Stimulated activated CD4-positive, alpha-beta T cell treated with anti-CD3 and anti-CD28 coated beads, Interleukin-1b, Interleukin-23, amount 100 ng/mL, for 24 hours (primary cell): ENCODE results near the gene ANO4.

Source experiments
- DNase-seq, 4 experiments: peaks; one replicate each; pipeline ENCODE4 v3.0.0-alpha.2; 2020; ENCODE audit warnings: low read depth in 4 of 4, low spot score in 1 of 4

Gene ANO4

GRCh38 chr12:100801320-100801719, 6.7 kb downstream of the ANO4 start:
- no peak for DNase-seq

GRCh38 chr12:100808777-100809176, 14.2 kb downstream of the ANO4 start:
- DNase-seq, result no peak

GRCh38 chr12:100820314-100820713, 25.7 kb downstream of the ANO4 start:
- DNase-seq, result no peak

GRCh38 chr12:100823963-100824362, 29.4 kb downstream of the ANO4 start:
- no peak for DNase-seq

DNA sequence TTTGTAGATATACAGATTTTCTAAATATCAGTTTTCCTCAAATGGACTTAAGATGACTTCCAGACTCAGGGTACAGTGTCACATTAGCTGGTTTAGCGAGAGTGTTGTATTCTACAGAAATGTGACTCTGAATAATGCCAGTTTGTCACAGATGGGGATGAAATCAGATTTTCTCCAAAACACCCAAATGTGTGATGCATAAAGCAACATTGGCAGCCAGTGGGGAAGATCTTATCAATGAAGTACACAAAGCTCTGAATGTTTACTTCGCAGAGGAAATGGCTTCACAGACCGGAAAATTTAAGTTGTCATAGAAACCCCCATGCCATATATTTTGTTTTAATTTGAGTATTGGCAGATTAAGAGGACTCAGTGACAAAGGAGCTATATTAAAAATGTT, 29.9 kb downstream of the ANO4 start:
- no peak for DNase-seq

DNA sequence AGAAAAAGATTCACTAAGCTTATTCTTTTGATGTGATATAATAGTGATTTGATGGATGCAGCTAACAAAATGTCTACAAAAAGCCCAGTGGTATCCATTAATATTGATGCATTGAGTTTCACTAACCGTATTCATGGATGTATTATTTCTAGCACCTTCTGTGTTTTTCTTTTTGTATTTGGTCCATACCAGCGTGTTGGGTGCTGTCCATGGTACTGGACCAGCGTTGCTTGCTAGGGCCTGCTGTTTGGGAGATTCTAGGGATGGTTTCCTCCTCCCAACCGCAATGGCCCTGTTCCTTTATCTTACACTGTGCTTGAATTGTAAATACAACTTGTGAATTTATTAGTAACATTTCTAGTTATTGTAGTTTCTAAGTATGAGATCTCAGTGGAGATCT, 31.7 kb downstream of the ANO4 start:
- no peak for DNase-seq

DNA sequence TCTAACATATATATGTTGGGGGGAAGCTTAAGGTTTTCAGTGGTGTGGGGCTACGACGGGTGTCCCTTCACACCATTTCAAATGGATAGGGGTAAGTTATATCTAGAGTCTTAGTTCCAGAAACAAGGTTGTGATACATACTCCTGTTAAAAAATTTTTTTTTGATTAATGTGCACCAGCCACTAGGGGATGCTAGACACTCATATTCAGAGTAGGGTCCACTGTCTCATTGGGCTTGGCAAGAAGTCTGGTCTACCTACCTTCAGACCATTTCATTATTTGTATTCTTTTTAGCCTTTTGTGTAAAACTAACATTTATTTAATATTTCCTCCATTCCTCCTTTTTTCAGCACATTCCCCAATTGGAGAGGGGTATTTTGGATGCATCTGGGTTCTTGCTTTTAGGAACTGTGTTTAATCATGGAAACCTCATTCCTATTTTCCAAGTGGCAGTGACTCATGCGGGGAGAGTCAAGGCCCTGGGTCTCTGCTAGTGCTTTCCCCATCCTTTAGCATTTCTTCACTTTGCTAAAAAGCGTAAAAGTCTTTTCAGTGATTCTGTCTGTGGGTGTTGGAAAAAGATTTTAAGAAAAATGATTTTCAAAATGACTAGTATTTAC, 33.4 kb downstream of the ANO4 start:
- no peak for DNase-seq

- no peak for DNase-seq
Observed at GRCh38 chr12:100830003-100830795, 35.6 kb downstream of the ANO4 start.

DNA sequence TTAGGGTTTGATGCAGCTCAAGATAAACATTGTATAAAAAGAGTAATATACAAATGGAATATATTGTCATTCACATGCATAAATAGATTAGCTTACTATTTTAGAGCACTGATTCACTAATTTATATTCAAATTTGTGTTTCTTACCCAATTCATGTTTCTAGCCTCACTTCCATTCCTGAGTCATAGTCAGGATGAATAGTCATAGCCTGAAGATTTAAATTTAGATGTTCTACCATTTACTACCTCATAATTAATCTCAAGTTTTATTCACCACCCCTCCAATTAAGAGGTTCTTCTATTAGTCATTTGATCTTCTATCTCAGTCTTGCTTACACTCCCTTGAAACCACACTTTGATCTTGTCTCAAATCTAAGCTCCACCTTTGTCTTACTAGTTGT, 38.7 kb downstream of the ANO4 start:
- no peak for DNase-seq

- no peak for DNase-seq
Observed at GRCh38 chr12:100840748-100841147, 46.2 kb downstream of the ANO4 start.

GRCh38 chr12:100842156-100842555, 47.6 kb downstream of the ANO4 start:
- DNase-seq, result no peak

GRCh38 chr12:100843061-100843460, 48.5 kb downstream of the ANO4 start:
- DNase-seq, result no peak

- no peak for DNase-seq
Observed at GRCh38 chr12:100845095-100845494, 50.5 kb downstream of the ANO4 start.

DNA sequence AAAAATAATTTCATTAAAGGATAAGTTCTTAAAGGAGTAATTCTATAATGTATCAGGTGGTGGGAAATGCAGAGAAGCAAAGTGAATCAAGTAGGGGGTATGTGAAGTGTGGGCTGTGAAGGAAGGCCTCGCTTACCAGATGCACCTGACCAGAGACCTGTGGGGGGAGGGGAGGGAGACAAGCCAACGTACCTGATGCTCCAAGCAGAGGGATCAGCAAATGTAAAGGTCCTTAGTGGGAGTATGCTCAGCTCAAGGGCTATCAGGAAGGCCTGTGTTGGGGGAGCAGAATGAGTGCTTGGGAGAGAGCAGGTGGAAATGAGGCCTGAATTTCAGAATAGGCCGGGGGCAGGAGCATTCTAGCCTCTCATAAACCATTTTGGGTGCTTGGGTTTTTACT, 57.1 kb downstream of the ANO4 start:
- no peak for DNase-seq

DNA sequence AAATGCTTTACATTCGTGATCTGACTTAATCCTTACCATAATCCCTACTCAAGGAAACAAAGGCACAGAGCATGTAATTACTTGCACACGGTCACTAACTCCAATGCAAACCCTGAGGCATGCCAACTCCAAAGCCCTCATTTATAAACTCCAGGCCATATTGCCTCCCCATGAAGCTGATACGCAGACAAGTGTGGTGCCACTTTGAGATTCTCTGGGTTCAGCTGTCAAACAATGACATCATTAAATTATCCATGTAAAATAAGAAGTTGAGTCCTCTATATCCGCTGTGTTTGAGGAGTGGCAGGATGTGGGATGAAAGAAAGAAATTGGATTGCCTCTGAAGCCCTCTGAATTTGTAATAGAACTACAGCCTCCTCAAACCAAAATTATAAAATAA, 62.8 kb downstream of the ANO4 start:
- no peak for DNase-seq

DNA sequence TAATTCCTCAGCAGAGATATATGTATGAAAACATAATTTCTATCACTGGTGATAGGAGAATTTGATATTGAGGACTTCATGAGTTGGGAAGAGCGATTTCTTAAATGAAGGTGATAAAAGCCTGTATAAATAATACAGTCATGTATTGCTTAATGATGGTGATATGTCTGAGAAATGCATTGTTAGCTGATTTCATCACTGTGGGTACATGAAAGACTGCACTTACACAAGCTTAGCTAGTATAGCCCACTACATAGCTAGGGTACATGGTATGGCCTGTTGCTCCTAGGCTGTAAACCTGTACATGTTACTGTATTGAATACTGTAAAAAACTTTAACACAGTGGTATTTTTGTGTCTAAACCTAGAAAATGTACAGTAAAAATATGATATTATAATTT, 63.4 kb downstream of the ANO4 start:
- no peak for DNase-seq

- DNase-seq, result no peak
Observed at GRCh38 chr12:100858656-100859055, 64.1 kb downstream of the ANO4 start.

DNA sequence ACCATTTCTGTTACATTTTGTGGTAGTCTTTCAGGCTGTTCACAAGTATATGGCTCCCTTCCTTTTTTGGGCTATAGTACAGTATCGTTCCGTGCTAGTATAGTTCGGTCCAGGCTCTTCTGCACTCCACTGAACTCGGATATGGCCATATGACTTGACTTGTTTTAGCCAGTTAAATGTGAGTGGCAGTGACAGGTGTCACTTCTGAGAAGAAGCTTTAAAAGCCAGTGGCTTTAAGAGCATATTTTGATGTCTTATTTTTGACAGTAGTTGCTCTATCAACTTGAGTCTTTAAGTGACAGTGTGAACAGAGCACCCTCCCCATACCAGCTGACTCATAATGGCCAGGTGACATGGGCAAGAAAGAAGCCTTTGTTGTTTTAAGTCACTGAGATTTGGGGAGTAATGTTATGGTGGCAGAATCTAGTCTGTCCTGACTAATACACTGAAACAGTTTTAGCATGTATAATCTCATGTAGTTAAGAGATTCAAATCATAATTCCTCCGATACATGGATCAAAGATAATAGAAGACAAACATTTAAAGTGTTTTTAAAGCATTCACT, 64.6 kb downstream of the ANO4 start:
- DNase-seq, result no peak

DNA sequence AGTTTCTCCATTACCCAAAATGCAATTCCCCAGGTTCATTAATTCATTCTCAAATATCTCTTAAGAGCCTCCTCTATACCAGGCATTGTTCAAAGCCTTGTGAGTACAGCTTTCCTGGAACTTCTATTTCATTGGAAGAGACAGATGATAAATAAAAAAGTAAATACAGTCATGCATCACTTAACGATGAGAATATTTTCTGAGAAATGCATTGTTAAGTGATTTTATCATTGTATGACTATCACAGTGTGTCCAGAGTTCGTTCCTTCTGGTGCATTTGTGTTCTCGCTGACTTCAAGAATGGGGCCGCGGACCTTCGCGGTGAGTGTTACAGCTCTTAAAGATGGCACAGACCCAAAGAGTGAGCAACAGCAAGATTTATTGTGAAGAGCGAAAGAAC, 66.0 kb downstream of the ANO4 start:
- no peak for DNase-seq

DNA sequence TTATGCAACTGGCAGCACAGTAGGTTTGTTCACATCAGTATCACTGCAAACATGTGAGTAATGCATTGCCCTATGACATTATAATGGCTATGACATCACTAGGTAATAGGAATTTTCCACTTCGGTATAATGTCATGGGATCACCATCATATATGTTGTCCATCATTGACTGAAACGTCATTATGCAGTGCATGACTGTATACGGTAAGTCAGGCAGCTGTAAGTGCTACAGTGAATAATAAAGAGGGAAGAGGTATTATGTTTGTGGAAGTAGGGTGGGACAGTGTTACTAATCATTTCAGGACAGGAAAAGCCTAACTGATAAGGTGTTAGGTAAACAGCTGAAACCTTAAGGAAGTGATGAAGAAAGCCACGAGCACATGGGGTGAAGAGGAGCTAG, 68.1 kb downstream of the ANO4 start:
- DNase-seq, result no peak

DNA sequence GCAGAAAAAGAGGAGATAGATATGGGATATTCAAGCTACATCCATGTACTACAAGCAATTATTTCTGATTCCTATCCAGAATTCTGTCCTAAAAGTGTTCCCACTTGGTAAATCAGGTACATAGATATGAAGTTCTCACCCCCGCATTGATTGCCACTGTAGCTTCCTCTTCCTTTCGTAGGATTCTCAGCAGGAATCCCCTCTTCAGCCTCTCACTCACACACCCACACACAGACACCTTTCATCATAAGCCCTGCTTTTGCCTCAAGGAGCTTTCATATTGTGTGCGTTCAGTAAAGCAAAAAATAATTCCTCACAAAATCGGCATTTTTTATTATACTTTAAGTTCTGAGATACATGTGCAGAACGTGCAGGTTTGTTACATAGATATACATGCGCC, 69.8 kb downstream of the ANO4 start:
- DNase-seq, result no peak

GRCh38 chr12:100867639-100868393, 73.2 kb downstream of the ANO4 start:
- no peak for DNase-seq
